Tibial artery (tissue), 4 donors: ENCODE measurements around the gene TREH.

Experiments
- DNase-seq, 2 donors: peaks; one replicate each; pipeline ENCODE4 v3.0.0-alpha.2; 2019
- H3K27ac ChIP-seq, 2 donors: fragments of 200-600 bp; sonication (generic) in 1 of 2; 1 replicate in 1 of 2; 2 replicates in 1 of 2; pipeline ENCODE4 v1.5.1; 2018 to 2019; ENCODE audit warnings: mild to moderate bottlenecking in 1 of 2
- H3K27me3 ChIP-seq, 2 donors: fragments of 200-600 bp; sonication (generic) in 1 of 2; one replicate each; pipeline versions ENCODE4 v1.5.1 to v1.6.0; 2016 to 2019
- H3K36me3 ChIP-seq, 3 donors: fragments of 200-600 bp; sonication (generic) in 2 of 3; one replicate each; pipeline ENCODE4 v1.5.1; 2016 to 2019; ENCODE audit warnings: mild to moderate bottlenecking in 2 of 3
- H3K4me1 ChIP-seq, 4 donors: fragments of 200-600 bp; sonication (generic) in 2 of 4; 1 replicate in 3 of 4; 2 replicates in 1 of 4; pipeline ENCODE4 v1.5.1; 2016 to 2019
- H3K4me3 ChIP-seq, 2 donors: fragments of 200-600 bp; sonication (generic) in 1 of 2; 1 replicate in 1 of 2; 2 replicates in 1 of 2; pipeline ENCODE4 v1.5.1; 2018 to 2019; ENCODE audit warnings: mild to moderate bottlenecking in 2 of 2
- H3K9me3 ChIP-seq, 3 donors: fragments of 200-600 bp; sonication (generic) in 1 of 3; one replicate each; pipeline ENCODE4 v1.5.1; 2016 to 2019
- CTCF ChIP-seq, 2 experiments: fragments of 200-600 bp in 1 of 2; fragments of 450-650 bp in 1 of 2; IDR thresholded peaks; one replicate each; pipeline ENCODE4 v1.5.1; 2017 to 2019; ENCODE audit warnings: antibody characterized with exemption in 2 of 2, mild to moderate bottlenecking in 1 of 2, moderate library complexity in 1 of 2
- intact Hi-C: fragments of 100-400 bp; cut with DNase I; formaldehyde crosslinking; loops from one replicate; pipeline ENCODE4 v1.15.0; 2023; ENCODE audit warnings: low total_unique reads

Gene TREH

GRCh38 chr11:118659314-118659952 lies 20.0 kb downstream of the TREH start:
- Histone ChIP-seq H3K36me3 (peaks cover 7 to 40% (median 27%) of the 10 kb centered on the region in 3 donors), H3K4me1 (peaks cover 0 to 17% (median 8%) of the 10 kb centered on the region in 4 donors), H3K27ac (peak overlapping the region; percentile 36 to 63), H3K27me3 (peaks cover 0 to 7% of the 10 kb centered on the region in 2 donors), H3K4me3 (no peak overlapping the region), H3K9me3 (no peaks in the 10 kb centered on the region)
- DNase-seq, result peak; percentile 94 to 95
- peak; percentile 98 to 99 for TF ChIP-seq CTCF (IDR thresholded peaks at IDR 0.05)
- intact Hi-C loops, result loop anchor here (5.0 kb wide), 1 partner anchor 67 kb away; no protein-coding TSS in a partner anchor

GRCh38 chr11:118658429-118659313 lies 20.8 kb downstream of the TREH start:
- intact Hi-C loops, result loop anchor here (5.0 kb wide), 1 partner anchor 66 kb away; no protein-coding TSS in a partner anchor
- Histone ChIP-seq H3K27ac (peak overlapping the region; percentile 36 to 63), H3K4me1 (peaks cover 0 to 17% (median 8%) of the 10 kb centered on the region in 4 donors), H3K36me3 (peaks cover 11 to 47% (median 35%) of the 10 kb centered on the region in 3 donors), H3K4me3 (no peak overlapping the region), H3K27me3 (peaks cover 0 to 7% of the 10 kb centered on the region in 2 donors), H3K9me3 (no peaks in the 10 kb centered on the region)
- peak in 1 of 2 experiments; percentile 17 for TF ChIP-seq CTCF (IDR thresholded peaks at IDR 0.05)
- DNase-seq, result peak in 1 of 2 donors; percentile 72

- H3K4me3 ChIP-seq, result no peak overlapping the region
- H3K9me3 ChIP-seq, result no peaks in the 10 kb centered on the region
- H3K27me3 ChIP-seq, result peaks cover 0 to 7% of the 10 kb centered on the region in 2 donors
- intact Hi-C loops, result loop anchor here (5.0 kb wide), 1 partner anchor 66 kb away; no protein-coding TSS in a partner anchor
- H3K27ac ChIP-seq, result no peak overlapping the region
- DNase-seq, result peak in 1 of 2 donors; percentile 64
- peaks cover 11 to 55% (median 43%) of the 10 kb centered on the region in 3 donors for H3K36me3 ChIP-seq
- H3K4me1 ChIP-seq, result peaks cover 0 to 17% (median 8%) of the 10 kb centered on the region in 4 donors
- TF ChIP-seq CTCF (IDR thresholded peaks at IDR 0.05), result no peak
These were observed 21.6 kb downstream of the TREH start for GRCh38 chr11:118657709-118658428.

GRCh38 chr11:118657238-118657637 lies 22.2 kb downstream of the TREH start:
- intact Hi-C loops, result loop anchor here (5.0 kb wide), 1 partner anchor 65 kb away; no protein-coding TSS in a partner anchor
- Histone ChIP-seq H3K27ac (no peak overlapping the region), H3K9me3 (no peaks in the 10 kb centered on the region), H3K27me3 (peaks cover 0 to 6% of the 10 kb centered on the region in 2 donors), H3K4me1 (peaks cover 0 to 17% (median 8%) of the 10 kb centered on the region in 4 donors), H3K36me3 (peaks cover 13 to 61% (median 49%) of the 10 kb centered on the region in 3 donors), H3K4me3 (no peak overlapping the region)
- no peak for DNase-seq
- TF ChIP-seq CTCF (IDR thresholded peaks at IDR 0.05), result no peak
